A549 (cell line): ENCODE measurements around the gene HECTD2. TPM values are rescaled to one million over a fixed set of nuclear protein-coding genes. Genes with fewer than 3 reads are reported as not detected.

Experiments used
- ATAC-seq, 2 experiments: fragments of 200-7000 bp in 1 of 2; fragments of >200 bp in 1 of 2; cut with Nextera tagmentation in 1 of 2; cut with Tn5 transposase in 1 of 2; 3 replicates each; pipeline versions ENCODE4 v1.8.0 to v1.9.1; 2018 to 2020; ENCODE audit warnings: mild to moderate bottlenecking in 1 of 2, moderate library complexity in 1 of 2
- CTCF ChIA-PET: fragments of 300-600 bp; sonication (Branson Sonifier 250); formaldehyde crosslinking; extraction: SDS; loops from one replicate; lab custom pipeline; 2021; ENCODE audit warnings: antibody characterized with exemption, inconsistent platforms; lab: Yijun Ruan, JAX
- POLR2A ChIA-PET: fragments of 350-600 bp; formaldehyde crosslinking; extraction: SDS; loops from one replicate; lab custom pipeline; 2021; ENCODE audit warnings: antibody characterized with exemption, inconsistent platforms; lab: Yijun Ruan, JAX
- DNase-seq, 2 experiments: peaks; one replicate each; pipeline versions ENCODE4 v3.0.0 to v3.0.0-alpha.2; 2011 to 2016; ENCODE audit warnings: low read depth in 1 of 2, low spot score in 1 of 2
- FAIRE-seq: peaks from 2 replicates; lab custom pipeline; 2011; peaks lifted over from hg19 to GRCh38; lab: Jason Lieb, UNC
- H3K27ac ChIP-seq, 2 experiments: fragments of >200 bp; sonication (Bioruptor Twin); formaldehyde crosslinking; 3 replicates each; pipeline ENCODE4 v1.5.1; 2016 to 2017
- H3K4me1 ChIP-seq: fragments of >200 bp; sonication (Bioruptor Twin); formaldehyde crosslinking; 3 replicates; pipeline ENCODE4 v1.6.1; 2016
- H3K4me2 ChIP-seq: fragments of >200 bp; sonication (Bioruptor Twin); formaldehyde crosslinking; 3 replicates; pipeline ENCODE4 v1.6.1; 2016
- H3K4me3 ChIP-seq: fragments of >200 bp; sonication (Bioruptor Twin); formaldehyde crosslinking; 3 replicates; pipeline ENCODE4 v1.5.1; 2016
- H3K9me3 ChIP-seq: fragments of >200 bp; sonication (Bioruptor Twin); formaldehyde crosslinking; 3 replicates; pipeline ENCODE4 v1.6.1; 2016
- ATOH8 ChIP-seq: fragments of 250-450 bp; sonication (Bioruptor Pico); IDR thresholded peaks from 2 replicates; pipeline ENCODE4 v1.5.0; 2020; ENCODE audit warnings: low read depth, mild to moderate bottlenecking, moderate library complexity
- CBX2 ChIP-seq: fragments of 200-600 bp; sonication (generic); IDR thresholded peaks from 2 replicates; pipeline ENCODE4 v1.6.1; 2016; ENCODE audit warnings: low read depth, mild to moderate bottlenecking, borderline replicate concordance
- CTCF ChIP-seq: fragments of >200 bp; sonication (Bioruptor Twin); formaldehyde crosslinking; IDR thresholded peaks from 3 replicates; pipeline ENCODE4 v1.5.1; 2016
- FOSB ChIP-seq: fragments of 250-450 bp; sonication (Bioruptor Pico); IDR thresholded peaks from 2 replicates; pipeline ENCODE4 v1.5.0; 2020; ENCODE audit warnings: mild to moderate bottlenecking, moderate library complexity
- FOXS1 ChIP-seq: fragments of 250-450 bp; sonication (Bioruptor Pico); IDR thresholded peaks from 2 replicates; pipeline ENCODE4 v1.5.0; 2020; ENCODE audit warnings: mild to moderate bottlenecking, moderate library complexity
- GATA3 ChIP-seq: IDR thresholded peaks from 2 replicates; pipeline ENCODE4 v1.6.1; 2012; ENCODE audit warnings: borderline replicate concordance
- MAFK ChIP-seq: fragments of 450-650 bp; IDR thresholded peaks from 2 replicates; pipeline ENCODE4 v1.6.1; 2014; ENCODE audit not compliant: partially characterized antibody
- RARB ChIP-seq: fragments of 250-450 bp; sonication (Bioruptor Pico); IDR thresholded peaks from 2 replicates; pipeline ENCODE4 v1.8.0; 2021; ENCODE audit warnings: mild to moderate bottlenecking, moderate library complexity
- SREBF2 ChIP-seq: fragments of 450-650 bp; IDR thresholded peaks from 2 replicates; pipeline ENCODE4 v1.6.1; 2014; ENCODE audit warnings: mild to moderate bottlenecking, moderate library complexity
- WGBS: methylation state at CpG from one replicate; pipeline ENCODE4 v1.1.6; 2017; ENCODE audit errors: missing lambda C conversion rate; 5-methylcytosine and 5-hydroxymethylcytosine counted together
- polyA plus RNA-seq, 4 experiments: library from polyadenylated mRNA; depleted of rRNA in 3 of 4; stranded (reverse); fragments of >200 nt; fragmentation: RNase III in 1 of 4; extraction: RNeasy Plus Mini Kit Qiagen cat#74134 plus additional on column Dnase treatment in 1 of 4; gene quantifications; 2 replicates in 3 of 4; 3 replicates in 1 of 4; pipeline ENCODE4 v1.2.3, GENCODE V29; 2011 to 2017
- small RNA-seq, 6 experiments: library from RNA; depleted of rRNA; stranded (forward); fragments of <200 nt; gene quantifications; one replicate each; pipeline ENCODE3, GENCODE V24; 2012

HECTD2 gene
- polyA plus RNA-seq, 2 of the 4 experiments (the other 2 are of a cell fraction) = 4.1 to 13.9 TPM

GRCh38 chr10:91562839-91563581 is 152.9 kb downstream of the HECTD2 start (continued):
- TF ChIP-seq CTCF (no peak), GATA3 (no peak), SREBF2 (no peak)
- TF ChIP-seq, all 56 proteins: peak for 0

GRCh38 chr10:91564026-91564425 is 153.9 kb downstream of the HECTD2 start:
- WGBS = 93% methylated on average over 3 of the region's 3 CpGs
- no peak for FAIRE-seq
- no peak overlapping the region for H3K4me3 ChIP-seq
- DNase-seq = no peak
- no peak for ATAC-seq
- 0 out of 3 replicates have a peak, but pooled peaks cover 3% of the 10 kb centered on the region for H3K4me1 ChIP-seq
- TF ChIP-seq FOXS1 (CRISPR knock-in tag) (no peak), FOSB (CRISPR knock-in tag) (no peak), CBX2 (no peak), RARB (no peak), ATOH8 (CRISPR knock-in tag) (no peak), MAFK (no peak)
- H3K9me3 ChIP-seq = peaks cover 9% of the 10 kb centered on the region
- ChIA-PET CTCF (interaction anchor here (1.4 to 4.3 kb wide), 2 partner anchors 11 to 265 kb away, joined by 5 to 22 read pairs; no protein-coding TSS in a partner anchor), POLR2A (no interaction called here)
- no peak overlapping the region for H3K4me2 ChIP-seq
- no peak overlapping the region for H3K27ac ChIP-seq

Small RNA genes within 50 kb of the gene (small RNA-seq; reads per million reads assigned to genes)
- gene AL161798.1 (0 reads per million in 6 experiments), gene RPS27P1 (0 reads per million in 6 experiments)

Other genes with a start within 250 kb of the HECTD2 start
- gene PCGF5, start 189.7 kb upstream of the HECTD2 start, polyA plus RNA-seq (2011; rRNA removed) = 37.9 and 39.9 TPM in 2 replicates
- 26.3 to 29.2 TPM (median 28.5 TPM) in 3 replicates for gene PCGF5, start 189.7 kb upstream of the HECTD2 start, polyA plus RNA-seq (2017; fragmentation: RNase III; extraction: RNeasy Plus Mini Kit Qiagen cat#74134 plus additional on column Dnase treatment)
- gene PPP1R3C, start 222.7 kb downstream of the HECTD2 start, polyA plus RNA-seq (2011; rRNA removed) = 19.7 and 20.0 TPM in 2 replicates
- gene PPP1R3C, start 222.7 kb downstream of the HECTD2 start, polyA plus RNA-seq (2017; fragmentation: RNase III; extraction: RNeasy Plus Mini Kit Qiagen cat#74134 plus additional on column Dnase treatment) = 9.8 to 10.9 TPM (median 10.5 TPM) in 3 replicates